GM12878 (cell line): ENCODE data around the gene DOCK1. TPM values are rescaled to one million over a fixed set of nuclear protein-coding genes. Genes with fewer than 3 reads are reported as not detected.

Experiments
- ATAC-seq: fragments of 200-7000 bp; cut with Tn5 transposase; 3 replicates; pipeline ENCODE4 v1.9.1; 2020; ENCODE audit warnings: mild to moderate bottlenecking, moderate library complexity
- BruUV-seq: library from RNA; stranded (reverse); fragments of 400-500 nt; replicated peaks from 2 replicates; lab custom pipeline; 2021; lab: Mats Ljungman, UMichigan
- CTCF ChIA-PET: fragments of 300-600 bp; sonication (Branson Sonifier 250); formaldehyde crosslinking; extraction: SDS; loops from one replicate; lab custom pipeline; 2021; ENCODE audit warnings: inconsistent platforms; lab: Yijun Ruan, JAX
- POLR2A ChIA-PET: fragments of 350-600 bp; formaldehyde crosslinking; extraction: SDS; loops from one replicate; lab custom pipeline; 2021; ENCODE audit warnings: inconsistent platforms; lab: Charles Lee
- RAD21 ChIA-PET: fragments of 300-600 bp; sonication (Branson Sonifier 250); formaldehyde crosslinking; loops from one replicate; lab custom pipeline; 2023; ENCODE audit warnings: antibody characterized with exemption; ENCODE audit not compliant: unreplicated experiment; lab: Charles Lee
- SMC1A ChIA-PET: fragments of 300-600 bp; sonication (Branson Sonifier 250); formaldehyde crosslinking; loops from one replicate; lab custom pipeline; 2023; ENCODE audit not compliant: unreplicated experiment, uncharacterized antibody; lab: Charles Lee
- DNase-seq: peaks from one replicate; pipeline ENCODE4 v3.0.0-alpha.2; 2011; ENCODE audit warnings: low read depth, low spot score
- FAIRE-seq: peaks from 3 replicates; lab custom pipeline; 2011; peaks lifted over from hg19 to GRCh38; lab: Jason Lieb, UNC
- H2AFZ ChIP-seq: 2 replicates; pipeline ENCODE4 v1.6.0; 2011; ENCODE audit warnings: low read depth, low read length, control low read depth; ENCODE audit not compliant: control insufficient read depth
- H3K27ac ChIP-seq: 2 replicates; pipeline ENCODE4 v1.5.1; 2011; ENCODE audit warnings: control low read depth; ENCODE audit not compliant: control insufficient read depth, insufficient read depth
- H3K27me3 ChIP-seq, 2 experiments: replicated peaks in 1 of 2; 2 replicates each; pipeline versions ENCODE4 v1.6.0 to v1.6.1; 2011; ENCODE audit warnings: low read length in 1 of 2; ENCODE audit not compliant: control insufficient read depth in 2 of 2, insufficient read depth in 2 of 2
- H3K36me3 ChIP-seq, 2 experiments: 2 replicates each; pipeline ENCODE4 v1.5.1; 2011; ENCODE audit warnings: low read length in 1 of 2; ENCODE audit not compliant: control insufficient read depth in 2 of 2, insufficient read depth in 2 of 2
- H3K4me1 ChIP-seq: 2 replicates; pipeline ENCODE4 v1.6.1; 2011; ENCODE audit warnings: mild to moderate bottlenecking, low read length, moderate library complexity, mixed read lengths; ENCODE audit not compliant: control insufficient read depth, insufficient read depth
- H3K4me2 ChIP-seq: 2 replicates; pipeline ENCODE4 v1.6.0; 2011; ENCODE audit warnings: control low read depth; ENCODE audit not compliant: control insufficient read depth, insufficient read depth
- H3K4me3 ChIP-seq: fragments of 200-600 bp; sonication (generic); 2 replicates; pipeline ENCODE4 v1.5.1; 2016
- H3K79me2 ChIP-seq: 2 replicates; pipeline ENCODE4 v1.6.0; 2011; ENCODE audit warnings: low read length; ENCODE audit not compliant: control insufficient read depth, insufficient read depth
- H3K9ac ChIP-seq: 2 replicates; pipeline ENCODE4 v1.8.0; 2011; ENCODE audit warnings: low read length, control low read depth, mixed read lengths; ENCODE audit not compliant: control insufficient read depth, insufficient read depth
- H3K9me3 ChIP-seq: replicated peaks from 3 replicates; pipeline ENCODE4 v1.5.1; 2011; ENCODE audit warnings: mild to moderate bottlenecking, low read length; ENCODE audit not compliant: control insufficient read depth, insufficient read depth
- H4K20me1 ChIP-seq: 2 replicates; pipeline ENCODE4 v1.6.0; 2011; ENCODE audit not compliant: control insufficient read depth, insufficient read depth
- CBX5 ChIP-seq: sonication (generic); IDR thresholded peaks from 2 replicates; pipeline ENCODE4 v1.6.1; 2016; ENCODE audit warnings: low read depth, moderate library complexity, mild to moderate bottlenecking, inconsistent platforms
- CREB1 ChIP-seq: IDR thresholded peaks from 2 replicates; pipeline ENCODE4 v1.6.1; 2012; ENCODE audit warnings: low read depth, mild to moderate bottlenecking, inconsistent platforms
- MEF2A ChIP-seq: IDR thresholded peaks from 2 replicates; pipeline ENCODE4 v1.6.1; 2011; ENCODE audit warnings: low read depth, mild to moderate bottlenecking, low read length, moderate library complexity; ENCODE audit not compliant: insufficient read depth
- RAD51 ChIP-seq: fragments of 450-650 bp; IDR thresholded peaks from 2 replicates; pipeline ENCODE4 v1.6.1; 2016; ENCODE audit warnings: moderate library complexity, mild to moderate bottlenecking, inconsistent platforms
- STAT1 ChIP-seq: fragments of 450-650 bp; conservative IDR thresholded peaks from 2 replicates; pipeline ENCODE4 v1.6.1; 2014; ENCODE audit warnings: antibody characterized with exemption, mild to moderate bottlenecking
- WGBS: methylation state at CpG from one replicate; pipeline ENCODE4 v1.1.6; 2016; ENCODE audit warnings: low lambda C conversion rate; ENCODE audit not compliant: insufficient replicate concordance, insufficient coverage; ENCODE audit errors: missing lambda C conversion rate; 5-methylcytosine and 5-hydroxymethylcytosine counted together
- in situ Hi-C: fragments of 300-500 bp; cut with MboI; formaldehyde crosslinking; loops from 9 replicates; pipeline ENCODE4 v1.14.3; 2018; ENCODE audit warnings: mixed read lengths
- intact Hi-C: fragments of 100-400 bp; cut with micrococcal nuclease; formaldehyde crosslinking; loops from one replicate; pipeline ENCODE4 v1.14.2; 2022; ENCODE audit not compliant: unreplicated experiment
- polyA plus RNA-seq, 11 experiments: library from polyadenylated mRNA; depleted of rRNA in 4 of 11; unstranded in 6 of 11; stranded (reverse) in 5 of 11; fragments of >200 nt; fragmentation: Nextera tagmentation in 4 of 11; fragmentation: Illumina TruSeq in 1 of 11; extraction: Ambion mirVana in 4 of 11; extraction: Trizol in 1 of 11; gene quantifications; 1 replicate in 1 of 11; 2 replicates in 10 of 11; pipeline versions ENCODE4 v1.2.1 to v1.2.3, GENCODE V29; 2011 to 2016; ENCODE audit warnings: inconsistent platforms in 2 of 11, missing spikeins in 2 of 11, low read depth in 1 of 11
- total RNA-seq, 4 experiments: library from RNA; depleted of rRNA in 3 of 4; stranded (reverse); fragments of >200 nt in 3 of 4; fragmentation: Illumina TruSeq in 1 of 4; extraction: Trizol in 1 of 4; gene quantifications; 2 replicates each; pipeline versions ENCODE4 v1.2.1 to v1.2.3, GENCODE V29; 2013 to 2021

The DOCK1 gene
- total and polyA plus RNA-seq, 10 of the 15 experiments (the other 5 are each of a cell fraction or from before 2014, with no cell fraction given), result 0.05 to 0.18 TPM; not detected in 8

GRCh38 chr10:127033216-127034033 is 128.2 kb downstream of the DOCK1 start (continued):
- TF ChIP-seq RAD51 (no peak), CREB1 (no peak), MEF2A (no peak)

DNA sequence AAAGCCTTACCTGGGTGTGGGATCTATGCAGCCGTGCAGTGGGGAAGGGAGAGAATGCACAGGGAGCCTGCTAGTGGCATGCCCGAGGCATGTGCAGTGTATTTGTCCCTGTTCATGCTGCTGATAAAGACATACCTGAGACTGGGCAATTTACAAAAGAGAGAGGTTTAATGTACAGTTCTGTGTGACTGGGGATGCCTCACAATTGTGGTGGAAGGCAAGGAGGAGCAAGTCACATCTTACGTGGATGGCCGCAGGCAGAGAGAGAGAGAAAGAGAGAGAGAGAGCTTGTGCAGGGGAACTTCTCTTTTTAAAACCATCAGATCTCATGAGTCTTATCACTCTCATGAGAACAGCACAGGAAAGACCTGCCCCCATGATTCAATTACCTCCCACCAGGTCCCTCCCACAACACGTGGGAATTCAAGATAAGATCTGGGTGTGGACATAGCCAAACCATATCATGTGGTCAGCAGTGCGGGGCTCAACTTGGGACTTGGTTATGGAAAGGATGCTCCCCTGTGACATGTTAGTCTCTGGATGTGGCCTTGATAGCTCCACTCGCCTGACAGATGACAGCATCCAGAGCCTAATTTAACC is 128.9 kb downstream of the DOCK1 start:
- SMC1A ChIA-PET, result no interaction called here
- no peaks in the 10 kb centered on the region for H3K36me3 ChIP-seq
- no peak overlapping the region for H2AFZ ChIP-seq
- POLR2A ChIA-PET, result no interaction called here
- intact Hi-C loops (no loop called here), in situ Hi-C loops (no loop called here)
- H3K79me2 ChIP-seq, result no peaks in the 10 kb centered on the region
- no TSS peak for BruUV-seq
- DNase-seq (no peak), FAIRE-seq (no peak), ATAC-seq (no peak)
- H3K9ac ChIP-seq, result no peak overlapping the region
- H3K27me3 ChIP-seq, result no peaks in the 10 kb centered on the region
- no peak overlapping the region for H3K4me2 ChIP-seq
- no peaks in the 10 kb centered on the region for H4K20me1 ChIP-seq
- TF ChIP-seq CBX5 (no peak), STAT1 (no peak)
- H3K9me3 ChIP-seq, result no peaks in the 10 kb centered on the region
- WGBS, result 38% methylated on average over 7 of the region's 7 CpGs
- no peak overlapping the region for H3K27ac ChIP-seq
- H3K4me1 ChIP-seq, result no peaks in the 10 kb centered on the region
- no peak overlapping the region for H3K4me3 ChIP-seq
- CTCF ChIA-PET, result no interaction called here
- RAD21 ChIA-PET, result no interaction called here
